AG04449 (cell line): ENCODE results near the gene GFRA1.

Experiments used
- CTCF ChIA-PET: fragments of 350-600 bp; formaldehyde crosslinking; extraction: SDS; loops from one replicate; lab custom pipeline; 2021; ENCODE audit warnings: antibody characterized with exemption; lab: Yijun Ruan, JAX
- POLR2A ChIA-PET: fragments of 400-600, 350-600 bp; formaldehyde crosslinking; extraction: SDS; loops from one replicate; lab custom pipeline; 2020; ENCODE audit warnings: antibody characterized with exemption, inconsistent platforms; lab: Yijun Ruan, JAX
- DNase-seq: peaks from one replicate; pipeline ENCODE4 v3.0.0-alpha.2; 2010; ENCODE audit warnings: low read depth, low spot score
- H3K4me3 ChIP-seq: 2 replicates; pipeline ENCODE4 v1.5.1; 2011; ENCODE audit warnings: low read depth, mild to moderate bottlenecking, control low read depth, low read length
- TF ChIP-seq, protein P1 (sequence below): IDR thresholded peaks from one replicate; pipeline ENCODE4 v1.5.1; 2011; ENCODE audit warnings: mild to moderate bottlenecking, moderate library complexity, low read length, control low read depth, inconsistent platforms; ENCODE audit not compliant: insufficient read depth; ENCODE audit errors: missing control alignments

The GFRA1 gene

GRCh38 chr10:116201670-116202430, 71.2 kb downstream of the GFRA1 start:
- POLR2A ChIA-PET, result no interaction called here
- TF ChIP-seq, protein P1, sequence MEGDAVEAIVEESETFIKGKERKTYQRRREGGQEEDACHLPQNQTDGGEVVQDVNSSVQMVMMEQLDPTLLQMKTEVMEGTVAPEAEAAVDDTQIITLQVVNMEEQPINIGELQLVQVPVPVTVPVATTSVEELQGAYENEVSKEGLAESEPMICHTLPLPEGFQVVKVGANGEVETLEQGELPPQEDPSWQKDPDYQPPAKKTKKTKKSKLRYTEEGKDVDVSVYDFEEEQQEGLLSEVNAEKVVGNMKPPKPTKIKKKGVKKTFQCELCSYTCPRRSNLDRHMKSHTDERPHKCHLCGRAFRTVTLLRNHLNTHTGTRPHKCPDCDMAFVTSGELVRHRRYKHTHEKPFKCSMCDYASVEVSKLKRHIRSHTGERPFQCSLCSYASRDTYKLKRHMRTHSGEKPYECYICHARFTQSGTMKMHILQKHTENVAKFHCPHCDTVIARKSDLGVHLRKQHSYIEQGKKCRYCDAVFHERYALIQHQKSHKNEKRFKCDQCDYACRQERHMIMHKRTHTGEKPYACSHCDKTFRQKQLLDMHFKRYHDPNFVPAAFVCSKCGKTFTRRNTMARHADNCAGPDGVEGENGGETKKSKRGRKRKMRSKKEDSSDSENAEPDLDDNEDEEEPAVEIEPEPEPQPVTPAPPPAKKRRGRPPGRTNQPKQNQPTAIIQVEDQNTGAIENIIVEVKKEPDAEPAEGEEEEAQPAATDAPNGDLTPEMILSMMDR, result no peak
- no peak overlapping the region for H3K4me3 ChIP-seq
- DNase-seq, result no peak
- CTCF ChIA-PET, result no interaction called here

DNA sequence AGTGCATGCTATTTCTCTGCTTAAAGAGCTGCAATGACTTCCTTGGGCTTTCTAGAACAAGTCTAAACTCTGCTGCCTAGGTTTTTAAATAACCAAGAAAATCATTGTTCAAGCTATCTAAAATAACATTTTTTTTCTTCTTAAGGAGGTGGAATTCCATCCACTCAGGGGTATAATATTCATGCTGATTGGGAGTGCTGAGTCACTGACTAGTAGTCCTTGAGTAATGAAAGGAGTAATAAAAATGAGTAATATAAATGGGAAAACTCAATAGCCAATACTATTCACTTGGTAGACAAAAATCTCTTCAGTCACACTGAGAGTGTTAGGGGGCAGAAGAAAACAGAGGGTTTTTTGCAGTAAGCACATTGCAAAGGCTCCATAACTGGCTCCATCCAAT, 72.0 kb downstream of the GFRA1 start:
- DNase-seq, result peak; percentile 17
- TF ChIP-seq, protein P1, result no peak
- H3K4me3 ChIP-seq, result no peak overlapping the region
- ChIA-PET POLR2A (no interaction called here), CTCF (no interaction called here)

GRCh38 chr10:116198676-116199035, 74.3 kb downstream of the GFRA1 start:
- POLR2A ChIA-PET, result no interaction called here
- CTCF ChIA-PET, result no interaction called here
- no peak overlapping the region for H3K4me3 ChIP-seq
- TF ChIP-seq, protein P1, result no peak
- DNase-seq, result no peak

DNA sequence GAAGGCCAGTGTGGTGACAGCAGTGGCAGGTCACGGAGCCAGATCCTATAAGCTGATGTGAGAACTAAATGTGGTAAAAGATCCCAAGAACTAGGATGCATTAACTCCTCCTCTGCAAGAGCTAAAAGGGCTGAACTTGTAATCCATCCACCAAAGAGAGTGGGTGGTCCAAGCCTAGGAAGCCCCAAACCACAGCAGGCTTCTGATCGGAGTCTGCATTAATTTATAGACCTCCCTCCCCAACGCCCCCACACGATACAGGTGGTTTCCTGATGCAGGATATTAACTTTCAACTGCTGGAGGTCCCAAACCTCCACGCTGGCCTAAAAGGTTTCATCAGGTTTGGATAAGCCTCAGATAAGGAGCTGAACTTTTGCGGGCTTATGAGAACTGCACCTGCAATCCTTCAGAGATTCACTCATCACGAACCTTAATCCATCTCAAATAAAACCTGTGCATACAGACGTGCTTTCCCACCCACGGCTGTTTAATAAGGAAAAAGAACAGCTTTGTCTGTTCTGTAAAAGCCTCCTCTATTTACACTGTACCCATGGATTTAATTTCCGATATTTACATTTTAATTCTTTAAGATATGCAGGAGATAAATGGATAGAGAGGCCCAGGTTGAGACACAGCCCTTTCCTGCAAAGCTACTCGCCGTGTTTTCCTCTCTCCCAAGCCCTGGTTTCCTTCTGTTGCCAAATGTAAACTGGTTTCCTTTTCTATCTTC, 74.9 kb downstream of the GFRA1 start:
- no peak overlapping the region for H3K4me3 ChIP-seq
- ChIA-PET CTCF (no interaction called here), POLR2A (no interaction called here)
- no peak for DNase-seq
- TF ChIP-seq, protein P1, result no peak

DNA sequence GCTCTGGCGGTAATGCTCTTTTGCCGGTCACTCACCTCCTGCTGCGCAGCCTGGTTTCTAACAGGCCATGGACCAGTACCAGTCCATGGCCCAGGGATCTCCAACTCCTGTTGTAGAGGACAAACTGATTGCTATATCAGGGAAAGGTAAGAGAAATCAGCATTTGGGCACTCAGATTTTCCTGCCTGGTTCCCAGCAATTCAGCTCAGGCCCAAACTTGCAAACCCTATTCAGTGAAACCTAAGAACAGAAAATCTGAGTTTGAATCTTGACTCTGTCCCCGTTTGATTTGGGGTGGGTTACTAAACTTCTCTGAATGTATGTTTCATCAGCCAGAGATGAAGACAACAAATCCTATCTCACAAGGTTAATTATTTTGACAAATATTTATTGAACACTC, 77.4 kb downstream of the GFRA1 start:
- no peak for DNase-seq
- ChIA-PET POLR2A (no interaction called here), CTCF (no interaction called here)
- H3K4me3 ChIP-seq, result no peak overlapping the region
- TF ChIP-seq, protein P1, result no peak

- TF ChIP-seq, protein P1, result no peak
- no peak overlapping the region for H3K4me3 ChIP-seq
- CTCF ChIA-PET, result no interaction called here
- POLR2A ChIA-PET, result no interaction called here
- no peak for DNase-seq
Measured at GRCh38 chr10:116195039-116195438, 78.0 kb downstream of the GFRA1 start.
